Stimulated activated CD8-positive, alpha-beta memory T cell treated with anti-CD3 and anti-CD28 coated beads, Interleukin-12 subunit alpha, Interleukin-12 subunit beta, amount 100 ng/mL, for 24 hours (primary cell): ENCODE measurements around the gene DHRS2.
"Not testable (repeated sequence)": the region's sequence is repeated elsewhere in the genome, so short reads cannot be mapped to it uniquely, and the experiment has no call there.

Experiments
- DNase-seq: peaks from one replicate; pipeline ENCODE4 v3.0.0-alpha.2; 2020; ENCODE audit errors: extremely low read depth

DHRS2 gene

DNA sequence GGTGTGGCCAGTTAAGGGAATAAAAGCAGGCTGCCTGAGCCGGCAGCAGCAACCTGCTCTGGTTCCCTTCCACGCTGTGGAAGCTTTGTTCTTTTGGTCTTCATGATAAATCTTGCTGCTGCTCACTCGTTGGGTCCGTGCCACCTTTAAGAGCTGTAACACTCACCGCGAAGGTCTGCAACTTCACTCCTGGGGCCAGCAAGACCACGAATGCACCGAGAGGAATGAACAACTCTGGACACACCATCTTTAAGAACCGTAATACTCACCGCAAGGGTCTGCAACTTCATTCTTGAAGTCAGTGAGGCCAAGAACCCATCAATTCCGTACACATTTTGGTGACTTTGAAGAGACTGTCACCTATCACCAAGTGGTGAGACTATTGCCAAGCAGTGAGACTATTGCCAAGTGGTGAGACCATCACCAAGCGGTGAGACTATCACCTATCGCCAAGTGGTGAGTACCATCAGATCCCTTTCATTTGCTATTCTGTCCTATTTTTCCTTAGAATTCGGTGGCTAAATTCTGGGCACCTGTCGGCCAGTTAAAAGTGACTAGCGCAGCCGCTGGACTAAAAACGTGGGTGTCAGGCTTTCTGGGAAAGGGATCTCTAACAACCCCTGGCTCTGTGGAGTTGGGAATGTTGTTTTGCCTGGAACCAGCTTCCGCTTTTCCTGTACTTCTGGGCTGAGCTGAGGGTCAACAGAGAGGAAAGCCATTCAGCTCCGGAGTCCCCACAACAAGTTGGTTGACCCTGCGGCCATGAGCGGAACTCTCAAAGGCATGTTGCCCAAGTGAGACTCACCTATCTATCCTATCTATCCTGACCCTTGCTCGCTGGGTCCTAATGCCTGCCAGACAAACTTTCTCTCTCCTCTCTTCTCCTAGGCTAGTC, at the start of gene DHRS2:
DHRS2 (plus strand) TSS at position 48 of the 895 bp plus-strand sequence. CDS start 2,501 bp downstream, outside the sequence.
- DNase-seq: no peak

GRCh38 chr14:23588884-23589598, 47.1 kb upstream of the DHRS2 start:
- DNase-seq: peak; percentile 47

- DNase-seq: no peak
These were observed 46.6 kb upstream of the DHRS2 start for GRCh38 chr14:23589606-23590005.

GRCh38 chr14:23590198-23590597, 46.0 kb upstream of the DHRS2 start:
- no peak for DNase-seq

- not testable (repeated sequence) for DNase-seq
These were observed 42.0 kb upstream of the DHRS2 start for GRCh38 chr14:23594191-23594590.

DNA sequence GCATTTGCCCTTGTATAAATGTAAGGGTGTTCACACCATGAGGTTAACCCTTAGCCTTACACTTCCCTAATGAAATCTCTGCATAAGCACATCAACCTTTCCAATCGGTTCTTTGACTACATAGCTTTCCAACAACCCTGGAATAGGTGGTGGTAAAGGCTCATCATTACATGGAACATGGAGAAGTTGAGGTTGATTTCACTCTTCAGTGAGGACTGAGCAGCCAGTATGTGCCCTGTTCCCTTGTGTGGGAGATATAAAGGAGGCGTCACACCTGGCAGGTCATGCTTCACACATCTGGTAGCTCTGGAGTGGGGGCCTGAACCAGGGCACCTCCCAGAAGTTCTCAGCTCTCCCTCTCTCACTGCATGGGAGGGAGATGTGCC, 35.8 kb upstream of the DHRS2 start:
- no peak for DNase-seq

GRCh38 chr14:23600806-23601205, 35.4 kb upstream of the DHRS2 start:
- DNase-seq: no peak

DNA sequence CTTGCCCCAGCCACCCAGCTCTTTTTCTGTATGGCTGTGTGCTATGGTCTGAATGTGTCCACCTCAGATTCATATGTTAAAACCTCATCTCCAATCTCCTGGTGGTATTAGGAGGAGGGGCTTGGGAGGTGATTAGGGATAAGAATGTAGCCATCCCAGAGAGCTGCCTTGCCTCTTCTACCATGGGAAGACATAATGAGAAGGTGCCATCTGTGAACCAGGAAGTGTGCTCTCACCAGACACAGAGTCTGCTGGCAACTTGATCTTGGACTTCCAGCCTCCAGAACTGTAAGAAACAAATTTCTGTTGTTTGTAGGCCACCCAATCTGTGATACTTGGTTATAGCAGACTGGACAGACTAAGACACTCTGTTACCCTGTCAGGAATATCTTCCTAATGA, 34.7 kb upstream of the DHRS2 start:
- DNase-seq: no peak

DNA sequence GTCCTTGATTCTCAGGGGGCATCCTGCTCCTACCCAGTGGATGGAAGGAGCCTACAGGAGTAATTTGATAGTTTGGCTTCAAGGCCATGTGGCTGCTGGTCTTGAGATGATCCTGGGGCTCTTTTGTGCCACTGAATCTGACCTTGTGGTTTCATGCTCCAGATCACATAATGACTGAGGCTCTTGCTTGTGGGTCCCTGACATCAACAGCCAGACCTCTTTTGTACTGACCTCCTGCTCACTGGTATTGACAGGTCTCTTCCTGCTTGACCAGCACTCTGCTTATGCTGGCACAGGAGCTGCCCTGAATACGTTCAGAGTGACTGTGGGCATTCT, 34.4 kb upstream of the DHRS2 start:
- DNase-seq: no peak

GRCh38 chr14:23602181-23603095, 33.7 kb upstream of the DHRS2 start:
- no peak for DNase-seq

DNA sequence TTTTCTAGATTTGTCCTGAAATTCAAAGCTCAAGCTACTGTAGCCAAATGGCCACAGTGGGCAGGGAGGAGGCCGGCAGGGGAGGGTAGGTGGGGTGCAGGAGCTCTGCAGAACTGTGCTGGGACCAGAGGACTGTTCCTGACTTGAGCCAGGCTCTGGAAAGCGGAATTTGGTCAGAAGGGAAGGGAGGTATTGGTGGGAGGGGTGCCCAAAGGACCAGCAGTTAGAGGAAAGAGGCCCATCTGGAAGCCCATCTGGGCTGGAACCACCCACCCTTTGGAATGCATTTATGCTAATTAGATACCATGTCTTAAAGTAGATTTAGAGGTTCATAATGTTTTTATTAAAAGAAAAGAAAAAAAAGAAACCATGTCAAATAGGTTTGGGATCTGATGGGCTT, 33.1 kb upstream of the DHRS2 start:
- DNase-seq: no peak

- DNase-seq: no peak
These were observed 32.0 kb upstream of the DHRS2 start for GRCh38 chr14:23604148-23604547.

- DNase-seq: no peak
These were observed 31.4 kb upstream of the DHRS2 start for GRCh38 chr14:23604675-23605170.

GRCh38 chr14:23605931-23606585, 30.1 kb upstream of the DHRS2 start:
- no peak for DNase-seq

GRCh38 chr14:23608454-23608853, 27.7 kb upstream of the DHRS2 start:
- DNase-seq: no peak

DNA sequence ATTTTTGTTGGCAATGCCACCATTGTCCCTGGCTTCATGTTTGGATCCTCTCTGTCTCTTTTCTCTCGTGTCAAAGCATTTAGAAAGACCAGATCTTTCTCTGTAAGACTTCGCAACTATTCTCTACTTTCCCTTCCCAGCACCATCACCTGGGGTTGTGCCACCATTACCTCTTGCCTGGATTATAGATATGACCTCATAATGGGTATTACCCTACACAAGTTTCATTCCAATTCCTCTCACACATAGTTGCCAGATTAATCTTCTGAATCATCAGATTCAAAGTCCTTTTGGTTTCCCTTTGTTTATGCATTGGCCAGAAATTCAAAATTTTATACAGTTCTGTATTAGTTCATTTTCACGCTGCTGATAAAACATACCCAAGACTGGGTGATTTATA, 27.2 kb upstream of the DHRS2 start:
- DNase-seq: no peak

DNA sequence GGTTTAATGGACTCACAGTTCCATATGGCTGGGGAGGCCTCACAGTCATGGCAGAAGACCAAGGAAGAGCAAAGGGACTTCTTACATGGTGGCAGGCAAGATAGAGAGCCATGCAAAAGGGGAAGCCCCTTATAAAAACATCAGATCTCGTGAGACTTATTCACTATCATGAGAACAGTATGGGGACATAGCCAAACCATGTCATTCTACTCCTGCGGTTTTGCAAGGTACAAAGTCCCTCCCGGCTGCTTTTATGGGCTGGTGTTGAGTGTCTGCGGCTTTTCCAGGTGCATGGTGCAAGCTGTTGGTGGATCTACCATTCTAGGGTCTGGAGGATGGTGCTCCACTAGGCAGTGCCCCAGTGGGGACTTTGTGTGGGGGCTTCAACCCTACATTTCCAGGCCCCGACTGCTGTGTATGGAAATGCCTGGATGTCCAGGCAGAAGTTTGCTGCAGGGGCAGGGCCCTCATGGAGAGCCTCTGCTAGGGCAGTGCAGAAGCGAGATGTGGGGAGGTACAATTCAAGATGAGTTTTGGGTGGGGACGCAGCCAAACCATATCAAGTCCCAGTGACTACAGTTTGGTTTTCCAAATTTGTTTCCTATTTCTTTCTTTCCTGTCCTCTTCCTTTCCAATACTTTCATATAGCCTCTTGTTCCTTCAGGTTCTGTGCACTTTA, 26.6 kb upstream of the DHRS2 start:
- DNase-seq: not testable (repeated sequence)

- DNase-seq: no peak
These were observed 25.9 kb upstream of the DHRS2 start for GRCh38 chr14:23610090-23610814.

GRCh38 chr14:23610815-23611289, 25.3 kb upstream of the DHRS2 start:
- no peak for DNase-seq

DNA sequence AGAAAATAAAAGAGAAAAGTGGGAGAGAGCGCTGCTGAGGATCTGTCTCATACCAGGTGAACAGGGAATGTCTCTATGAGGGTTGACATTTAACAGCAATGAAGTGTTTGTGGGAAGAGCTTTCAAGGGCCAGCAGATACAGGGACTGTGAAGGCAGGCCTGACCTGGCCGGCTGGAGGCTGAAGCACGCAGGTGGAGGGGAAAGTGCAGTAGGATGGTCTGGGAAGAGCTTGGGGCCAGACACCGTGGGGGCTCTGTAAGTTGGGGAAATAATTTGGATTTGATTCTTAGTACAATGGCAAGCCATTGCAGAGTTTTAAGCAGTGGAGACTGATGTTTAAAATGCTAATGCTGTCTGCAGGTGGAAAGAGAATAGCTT, 23.8 kb upstream of the DHRS2 start:
- DNase-seq: no peak
